ENCODE measurements around the gene OLFML2A. TPM values are rescaled to one million over a fixed set of nuclear protein-coding genes. Genes with fewer than 3 reads are reported as not detected.
A peak's percentile ranks its signal among the peaks of the same experiment; 100 is the strongest.

OLFML2A gene
- total and polyA plus RNA-seq, 2 donors (not counting 1 experiment from before 2014, with no cell fraction given): 2.7 to 33.7 TPM

DNA sequence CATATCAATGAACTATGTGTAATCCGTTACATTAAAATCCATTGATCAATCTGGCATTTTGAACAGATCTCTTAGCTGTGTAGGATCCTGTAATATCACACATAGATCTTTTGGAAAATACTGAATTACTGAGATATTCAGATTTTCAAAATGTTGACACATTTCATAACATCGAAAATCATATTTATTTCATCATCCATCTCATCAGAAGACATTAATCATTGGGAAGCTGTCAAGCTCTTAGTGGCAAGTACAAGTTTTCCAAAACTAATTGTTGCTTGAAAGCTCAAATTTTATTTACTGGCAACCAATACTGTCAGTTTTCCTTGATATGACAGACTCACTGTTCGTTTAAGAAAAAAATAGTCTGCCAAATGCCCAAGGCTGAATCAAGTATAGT lies 14.3 kb upstream of the OLFML2A start:
- peaks cover 33% of the 10 kb centered on the region for H3K27me3 ChIP-seq (ENCODE audit: control insufficient read depth, insufficient read depth, low read length)
- H3K36me3 ChIP-seq (ENCODE audit: control insufficient read depth, insufficient read depth, low read length): no peaks in the 10 kb centered on the region
- no peak overlapping the region for H3K27ac ChIP-seq (ENCODE audit: insufficient read depth, low read length)
- H3K79me2 ChIP-seq (ENCODE audit: control insufficient read depth, insufficient read depth, low read length): no peaks in the 10 kb centered on the region
- no peak overlapping the region for H3K9ac ChIP-seq (ENCODE audit: insufficient read depth, low read length)
- no peak overlapping the region for H3K4me3 ChIP-seq (replicated peaks in 1 of 4; ENCODE audit: control extremely low read depth in 1 of 4, insufficient read depth in 1 of 4, low read depth in 3 of 4, low read length in 4 of 4)
- DNase-seq (ENCODE audit: low read depth in 2 of 2): no peak
- H2AFZ ChIP-seq (ENCODE audit: low read length): no peak overlapping the region
- TF ChIP-seq EZH2 (IDR thresholded peaks at IDR 0.05; ENCODE audit: low read length, missing control alignments): no peak
- TF ChIP-seq, protein P1, sequence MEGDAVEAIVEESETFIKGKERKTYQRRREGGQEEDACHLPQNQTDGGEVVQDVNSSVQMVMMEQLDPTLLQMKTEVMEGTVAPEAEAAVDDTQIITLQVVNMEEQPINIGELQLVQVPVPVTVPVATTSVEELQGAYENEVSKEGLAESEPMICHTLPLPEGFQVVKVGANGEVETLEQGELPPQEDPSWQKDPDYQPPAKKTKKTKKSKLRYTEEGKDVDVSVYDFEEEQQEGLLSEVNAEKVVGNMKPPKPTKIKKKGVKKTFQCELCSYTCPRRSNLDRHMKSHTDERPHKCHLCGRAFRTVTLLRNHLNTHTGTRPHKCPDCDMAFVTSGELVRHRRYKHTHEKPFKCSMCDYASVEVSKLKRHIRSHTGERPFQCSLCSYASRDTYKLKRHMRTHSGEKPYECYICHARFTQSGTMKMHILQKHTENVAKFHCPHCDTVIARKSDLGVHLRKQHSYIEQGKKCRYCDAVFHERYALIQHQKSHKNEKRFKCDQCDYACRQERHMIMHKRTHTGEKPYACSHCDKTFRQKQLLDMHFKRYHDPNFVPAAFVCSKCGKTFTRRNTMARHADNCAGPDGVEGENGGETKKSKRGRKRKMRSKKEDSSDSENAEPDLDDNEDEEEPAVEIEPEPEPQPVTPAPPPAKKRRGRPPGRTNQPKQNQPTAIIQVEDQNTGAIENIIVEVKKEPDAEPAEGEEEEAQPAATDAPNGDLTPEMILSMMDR (conservative IDR thresholded peaks at IDR 0.05 in 1 of 2, IDR thresholded peaks at IDR 0.05 in 1 of 2; ENCODE audit: low read depth in 1 of 2, low read length in 2 of 2): no peak
- H3K4me1 ChIP-seq (ENCODE audit: control insufficient read depth, extremely low read depth, insufficient read depth, low read length): no peaks in the 10 kb centered on the region
- H3K4me2 ChIP-seq (ENCODE audit: extremely low read depth, insufficient read depth, low read length): no peak overlapping the region
- H3K9me3 ChIP-seq (ENCODE audit: control insufficient read depth, insufficient read depth, low read depth, low read length): no peaks in the 10 kb centered on the region
- H4K20me1 ChIP-seq (ENCODE audit: control insufficient read depth, extremely low read depth, insufficient read depth, low read length): no peaks in the 10 kb centered on the region

DNA sequence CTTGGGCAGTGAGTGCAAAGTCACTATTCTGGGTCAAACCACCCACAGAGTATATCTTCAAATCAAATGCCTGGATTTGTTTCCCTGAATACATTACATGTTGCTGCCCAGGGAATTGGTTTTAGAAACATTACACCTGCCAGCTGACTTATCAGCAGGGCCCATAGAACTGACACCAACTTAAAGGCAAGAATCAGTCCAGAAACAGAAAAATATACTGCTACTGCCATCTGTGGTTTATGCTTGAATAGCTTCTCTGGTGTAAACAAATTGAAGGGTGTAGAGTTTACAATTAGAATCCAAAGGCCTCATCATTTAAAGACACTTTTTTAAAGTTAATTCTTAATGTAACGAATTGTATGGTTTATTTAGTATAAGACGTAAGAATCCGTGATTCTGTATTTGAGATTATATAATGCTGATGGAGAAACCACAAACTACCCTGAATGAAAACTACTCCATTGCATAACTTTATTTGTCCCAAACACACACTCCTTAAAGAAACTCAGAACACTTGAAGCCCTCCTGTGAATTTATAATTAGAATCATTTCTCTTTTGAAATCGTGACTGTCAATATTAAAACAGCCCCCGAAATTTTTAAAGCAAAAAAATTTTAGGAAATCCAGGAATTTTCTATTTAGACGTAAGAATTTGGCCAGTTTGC lies 12.0 kb upstream of the OLFML2A start:
- Histone ChIP-seq H2AFZ (ENCODE audit: low read length) (no peak overlapping the region), H3K27me3 (ENCODE audit: control insufficient read depth, insufficient read depth, low read length) (peaks cover 49% of the 10 kb centered on the region), H4K20me1 (ENCODE audit: control insufficient read depth, extremely low read depth, insufficient read depth, low read length) (no peaks in the 10 kb centered on the region), H3K4me3 (replicated peaks in 1 of 4; ENCODE audit: control extremely low read depth in 1 of 4, insufficient read depth in 1 of 4, low read depth in 3 of 4, low read length in 4 of 4) (no peak overlapping the region), H3K9ac (ENCODE audit: insufficient read depth, low read length) (no peak overlapping the region), H3K4me1 (ENCODE audit: control insufficient read depth, extremely low read depth, insufficient read depth, low read length) (no peaks in the 10 kb centered on the region), H3K36me3 (ENCODE audit: control insufficient read depth, insufficient read depth, low read length) (no peaks in the 10 kb centered on the region), H3K4me2 (ENCODE audit: extremely low read depth, insufficient read depth, low read length) (no peak overlapping the region), H3K79me2 (ENCODE audit: control insufficient read depth, insufficient read depth, low read length) (no peaks in the 10 kb centered on the region), H3K27ac (ENCODE audit: insufficient read depth, low read length) (no peak overlapping the region), H3K9me3 (ENCODE audit: control insufficient read depth, insufficient read depth, low read depth, low read length) (no peaks in the 10 kb centered on the region)
- TF ChIP-seq, protein P1 (conservative IDR thresholded peaks at IDR 0.05 in 1 of 2, IDR thresholded peaks at IDR 0.05 in 1 of 2; ENCODE audit: low read depth in 1 of 2, low read length in 2 of 2): peak in 1 of 2 donors; percentile 42
- no peak for TF ChIP-seq EZH2 (IDR thresholded peaks at IDR 0.05; ENCODE audit: low read length, missing control alignments)
- DNase-seq (ENCODE audit: low read depth in 2 of 2): peak in 1 of 2 donors; percentile 40

DNA sequence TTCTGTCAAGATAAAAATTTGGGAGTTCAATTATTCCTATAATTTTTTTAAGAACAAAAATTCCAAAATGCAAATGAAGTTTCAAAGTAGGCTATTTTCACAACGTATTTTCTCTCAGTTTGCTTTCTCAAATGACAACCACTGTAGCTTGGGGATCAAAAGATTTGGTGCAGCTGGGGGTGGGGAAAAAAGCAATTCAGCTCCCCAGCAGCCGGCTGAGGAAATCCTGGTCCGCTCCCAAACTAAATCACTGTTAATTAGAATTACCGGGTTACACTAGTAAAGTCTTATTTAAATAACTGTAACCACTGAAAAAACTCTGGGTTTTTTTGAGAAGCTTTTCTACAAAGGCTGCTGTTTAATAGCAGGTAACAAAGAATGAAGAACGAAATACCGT lies 11.5 kb upstream of the OLFML2A start:
- Histone ChIP-seq H3K27ac (ENCODE audit: insufficient read depth, low read length) (no peak overlapping the region), H3K9me3 (ENCODE audit: control insufficient read depth, insufficient read depth, low read depth, low read length) (no peaks in the 10 kb centered on the region), H3K4me1 (ENCODE audit: control insufficient read depth, extremely low read depth, insufficient read depth, low read length) (peaks cover 3% of the 10 kb centered on the region), H4K20me1 (ENCODE audit: control insufficient read depth, extremely low read depth, insufficient read depth, low read length) (no peaks in the 10 kb centered on the region), H3K79me2 (ENCODE audit: control insufficient read depth, insufficient read depth, low read length) (no peaks in the 10 kb centered on the region), H3K9ac (ENCODE audit: insufficient read depth, low read length) (no peak overlapping the region), H3K36me3 (ENCODE audit: control insufficient read depth, insufficient read depth, low read length) (no peaks in the 10 kb centered on the region), H3K27me3 (ENCODE audit: control insufficient read depth, insufficient read depth, low read length) (peaks cover 54% of the 10 kb centered on the region), H3K4me3 (replicated peaks in 1 of 4; ENCODE audit: control extremely low read depth in 1 of 4, insufficient read depth in 1 of 4, low read depth in 3 of 4, low read length in 4 of 4) (no peak overlapping the region), H2AFZ (ENCODE audit: low read length) (no peak overlapping the region), H3K4me2 (ENCODE audit: extremely low read depth, insufficient read depth, low read length) (no peak overlapping the region)
- TF ChIP-seq EZH2 (IDR thresholded peaks at IDR 0.05; ENCODE audit: low read length, missing control alignments): no peak
- TF ChIP-seq, protein P1 (conservative IDR thresholded peaks at IDR 0.05 in 1 of 2, IDR thresholded peaks at IDR 0.05 in 1 of 2; ENCODE audit: low read depth in 1 of 2, low read length in 2 of 2): no peak
- DNase-seq (ENCODE audit: low read depth in 2 of 2): no peak

Measured in fibroblast of lung (primary cell).